IMR-90 (cell line): Measurements from ENCODE around the gene XRCC3. TPM values are rescaled to one million over a fixed set of nuclear protein-coding genes. Genes with fewer than 3 reads are reported as not detected.

Experiments
- ATAC-seq: fragments of 200-7000 bp; cut with Tn5 transposase; 2 replicates; pipeline ENCODE4 v1.9.1; 2020; ENCODE audit warnings: low read depth, mild to moderate bottlenecking, moderate library complexity
- BruUV-seq: library from RNA; stranded (reverse); fragments of 400-500 nt; replicated peaks from 2 replicates; lab custom pipeline; 2021; lab: Mats Ljungman, UMichigan
- CTCF ChIA-PET: fragments of 300-600 bp; formaldehyde crosslinking; extraction: SDS; loops from one replicate; lab custom pipeline; 2021; ENCODE audit warnings: antibody characterized with exemption; lab: Yijun Ruan, JAX
- POLR2A ChIA-PET: fragments of 300-600 bp; sonication (Branson Sonifier 250); formaldehyde crosslinking; loops from one replicate; lab custom pipeline; 2022; ENCODE audit warnings: antibody characterized with exemption; ENCODE audit not compliant: unreplicated experiment; lab: Charles Lee
- DNase-seq: peaks from one replicate; pipeline ENCODE4 v3.0.0; 2013
- H2AFZ ChIP-seq: replicated peaks from 2 replicates; pipeline ENCODE3; 2013; ENCODE audit warnings: low read length, mild to moderate bottlenecking; ENCODE audit not compliant: poor library complexity
- H2AK5ac ChIP-seq: 2 replicates; pipeline ENCODE4 v1.6.1; 2013; ENCODE audit warnings: low read depth, low read length, inconsistent platforms
- H2AK9ac ChIP-seq: replicated peaks from 2 replicates; pipeline ENCODE3; 2013; ENCODE audit warnings: mild to moderate bottlenecking, low read depth, low read length, moderate library complexity; ENCODE audit not compliant: poor library complexity
- H2BK120ac ChIP-seq: 2 replicates; pipeline ENCODE4 v1.6.1; 2013; ENCODE audit warnings: low read depth, low read length, inconsistent platforms
- H2BK15ac ChIP-seq: 3 replicates; pipeline ENCODE4 v1.6.1; 2013; ENCODE audit warnings: low read depth, low read length, inconsistent platforms
- H2BK20ac ChIP-seq: 2 replicates; pipeline ENCODE4 v1.6.1; 2013; ENCODE audit warnings: low read depth, mild to moderate bottlenecking, inconsistent platforms, low read length, moderate library complexity
- H2BK5ac ChIP-seq: 2 replicates; pipeline ENCODE4 v1.6.1; 2013; ENCODE audit warnings: mild to moderate bottlenecking, low read depth, low read length, inconsistent platforms; ENCODE audit not compliant: poor library complexity, severe bottlenecking
- H3K14ac ChIP-seq: replicated peaks from 2 replicates; pipeline ENCODE4 v1.6.1; 2013; ENCODE audit warnings: low read depth, low read length, inconsistent platforms
- H3K18ac ChIP-seq: 2 replicates; pipeline ENCODE4 v1.6.1; 2013; ENCODE audit warnings: low read depth, low read length, control low read depth
- H3K23ac ChIP-seq: 2 replicates; pipeline ENCODE4 v1.6.1; 2013; ENCODE audit warnings: low read depth, low read length, inconsistent platforms
- H3K27ac ChIP-seq: 2 replicates; pipeline ENCODE4 v1.5.1; 2013; ENCODE audit warnings: mild to moderate bottlenecking, control low read depth, low read length; ENCODE audit not compliant: insufficient read depth
- H3K27me3 ChIP-seq: 2 replicates; pipeline ENCODE4 v1.6.1; 2013; ENCODE audit warnings: low read length; ENCODE audit not compliant: control insufficient read depth, insufficient read depth
- H3K36me3 ChIP-seq: 2 replicates; pipeline ENCODE4 v1.6.1; 2013; ENCODE audit warnings: low read length, mixed read lengths; ENCODE audit not compliant: control insufficient read depth, insufficient read depth
- H3K4ac ChIP-seq: 2 replicates; pipeline ENCODE4 v1.6.1; 2013; ENCODE audit warnings: low read depth, low read length, inconsistent platforms
- H3K4me1 ChIP-seq: 2 replicates; pipeline ENCODE4 v1.6.1; 2013; ENCODE audit warnings: low read length, mixed read lengths; ENCODE audit not compliant: control insufficient read depth, insufficient read depth
- H3K4me2 ChIP-seq: 2 replicates; pipeline ENCODE4 v1.6.1; 2013; ENCODE audit warnings: low read depth, mild to moderate bottlenecking, control low read depth, low read length, moderate library complexity
- H3K4me3 ChIP-seq: 2 replicates; pipeline ENCODE4 v1.5.1; 2013; ENCODE audit warnings: low read depth, mild to moderate bottlenecking, control low read depth, low read length, moderate library complexity; ENCODE audit not compliant: insufficient read depth
- H3K56ac ChIP-seq: 2 replicates; pipeline ENCODE4 v1.6.1; 2013; ENCODE audit warnings: low read length, inconsistent platforms; ENCODE audit not compliant: insufficient read depth; ENCODE audit errors: extremely low read depth
- H3K79me1 ChIP-seq, 2 experiments: 2 replicates each; pipeline ENCODE4 v1.6.1; 2013; ENCODE audit warnings: low read length in 2 of 2, inconsistent platforms in 1 of 2, low read depth in 1 of 2
- H3K9ac ChIP-seq: 2 replicates; pipeline ENCODE4 v1.6.1; 2013; ENCODE audit warnings: low read depth, low read length, control low read depth
- H3K9me1 ChIP-seq: 2 replicates; pipeline ENCODE4 v1.6.1; 2013; ENCODE audit warnings: low read length, inconsistent platforms; ENCODE audit not compliant: insufficient read depth
- H3K9me3 ChIP-seq: 2 replicates; pipeline ENCODE4 v1.6.1; 2013; ENCODE audit warnings: low read length; ENCODE audit not compliant: control insufficient read depth, insufficient read depth
- H4K20me1 ChIP-seq: 2 replicates; pipeline ENCODE4 v1.6.1; 2013; ENCODE audit warnings: low read length, inconsistent platforms; ENCODE audit not compliant: insufficient read depth
- H4K5ac ChIP-seq: 2 replicates; pipeline ENCODE4 v1.6.1; 2013; ENCODE audit warnings: mild to moderate bottlenecking, low read depth, low read length, control low read depth
- H4K8ac ChIP-seq, 2 experiments: 2 replicates each; pipeline ENCODE4 v1.6.1; 2013; ENCODE audit warnings: low read depth in 2 of 2, low read length in 2 of 2, control low read depth in 1 of 2, inconsistent platforms in 1 of 2
- H4K91ac ChIP-seq: 2 replicates; pipeline ENCODE4 v1.6.1; 2013; ENCODE audit warnings: low read depth, low read length, inconsistent platforms; ENCODE audit not compliant: insufficient read depth
- ELK1 ChIP-seq: fragments of 150-350 bp; IDR thresholded peaks from 2 replicates; pipeline ENCODE4 v1.6.1; 2016; ENCODE audit warnings: low read depth, mild to moderate bottlenecking, low read length, moderate library complexity, borderline replicate concordance
- MAFK ChIP-seq: IDR thresholded peaks from 2 replicates; pipeline ENCODE4 v1.6.1; 2012; ENCODE audit warnings: low read depth, low read length, improper control_type of control experiment
- RAD21 ChIP-seq: IDR thresholded peaks from 2 replicates; pipeline ENCODE4 v1.6.1; 2012; ENCODE audit warnings: low read length, improper control_type of control experiment
- RFX5 ChIP-seq: IDR thresholded peaks from 2 replicates; pipeline ENCODE4 v1.8.0; 2012; ENCODE audit warnings: low read depth, mild to moderate bottlenecking, low read length, moderate library complexity
- SMC3 ChIP-seq: fragments of 150-350 bp; IDR thresholded peaks from 2 replicates; pipeline ENCODE4 v1.6.1; 2016; ENCODE audit warnings: low read depth, mild to moderate bottlenecking, antibody characterized with exemption, low read length, moderate library complexity
- USF2 ChIP-seq: fragments of 150-350 bp; IDR thresholded peaks from 2 replicates; pipeline ENCODE4 v1.6.1; 2017; ENCODE audit warnings: mild to moderate bottlenecking, antibody characterized with exemption, low read length, low read depth
- WGBS, 2 experiments: methylation state at CpG; one replicate each; pipeline versions ENCODE4 v1.1.5 to v1.1.7; 2013; ENCODE audit warnings: missing lambda C conversion rate in 2 of 2; ENCODE audit not compliant: insufficient read length in 1 of 2; ENCODE audit errors: extremely low coverage in 2 of 2; 5-methylcytosine and 5-hydroxymethylcytosine counted together
- dilution Hi-C: fragments of 300-500 bp; cut with HindIII; formaldehyde crosslinking; loops from one replicate; pipeline ENCODE4 v1.14.3; 2018; ENCODE audit warnings: low sequenced_read_pairs; ENCODE audit not compliant: unreplicated experiment
- in situ Hi-C: fragments of 300-500 bp; cut with MboI; formaldehyde crosslinking; loops from 3 replicates; pipeline ENCODE4 v1.14.3; 2019; ENCODE audit warnings: low sequenced_read_pairs, inconsistent platforms, mixed read lengths
- intact Hi-C: fragments of 100-400 bp; cut with micrococcal nuclease; formaldehyde crosslinking; loops from 2 replicates; pipeline ENCODE4 v1.10.0; 2022
- polyA plus RNA-seq, 3 experiments: library from polyadenylated mRNA; depleted of rRNA; stranded (reverse); fragments of >200 nt; gene quantifications; 2 replicates each; pipeline ENCODE4 v1.2.3, GENCODE V29; 2012; ENCODE audit warnings: low replicate concordance in 1 of 3
- total RNA-seq: library from RNA; depleted of rRNA; stranded (reverse); fragments of >200 nt; gene quantifications from 2 replicates; pipeline ENCODE4 v1.2.3, GENCODE V29; 2012

Gene XRCC3
- total and polyA plus RNA-seq, 2 of the 4 experiments (the other 2 are of a cell fraction) = 8.1 to 9.5 TPM

GRCh38 chr14:103705504-103706284 lies 9.6 kb downstream of the XRCC3 start:
- H2BK5ac ChIP-seq = no peak overlapping the region
- CTCF ChIA-PET = no interaction called here
- H3K27me3 ChIP-seq = no peaks in the 10 kb centered on the region
- no peak overlapping the region for H3K4me3 ChIP-seq
- no peak overlapping the region for H4K5ac ChIP-seq
- H3K56ac ChIP-seq = no peak overlapping the region
- H3K27ac ChIP-seq = no peak overlapping the region
- no peak overlapping the region for H2BK120ac ChIP-seq
- no peak overlapping the region for H3K18ac ChIP-seq
- ATAC-seq (no peak), DNase-seq (no peak)
- H3K4me1 ChIP-seq = no peaks in the 10 kb centered on the region
- no peak overlapping the region for H3K4me2 ChIP-seq
- intact Hi-C loops (no loop called here), dilution Hi-C loops (no loop called here), in situ Hi-C loops (no loop called here)
- no peak overlapping the region for H3K14ac ChIP-seq
- H2AK5ac ChIP-seq = no peak overlapping the region
- H3K23ac ChIP-seq = no peak overlapping the region
- peak overlapping the region; percentile 34 for H2AFZ ChIP-seq
- WGBS, 2 experiments = 89% methylated on average over 10 of the region's 28 CpGs; no CpG with 5 or more reads in 1 of the 2 experiments
- no peaks in the 10 kb centered on the region for H3K9me1 ChIP-seq
- no peak overlapping the region for H2BK15ac ChIP-seq
- BruUV-seq = no TSS peak
- no peaks in the 10 kb centered on the region for H3K9me3 ChIP-seq
- no peak overlapping the region for H3K4ac ChIP-seq
- no peak overlapping the region for H4K91ac ChIP-seq
- no peak overlapping the region for H3K9ac ChIP-seq
- no peak overlapping the region for H4K8ac ChIP-seq
- TF ChIP-seq RAD21 = no peak
- TF ChIP-seq SMC3 = no peak
- no peak for TF ChIP-seq MAFK
- no peak for TF ChIP-seq RFX5
- TF ChIP-seq ELK1 = no peak
- TF ChIP-seq USF2 = no peak
- H4K20me1 ChIP-seq = peaks cover 24% of the 10 kb centered on the region
- POLR2A ChIA-PET = no interaction called here
- H2BK20ac ChIP-seq = no peak overlapping the region
- H3K79me1 ChIP-seq = peaks cover 11 to 58% of the 10 kb centered on the region in 2 experiments; a peak in 2 of 4 replicates
- no peak overlapping the region for H2AK9ac ChIP-seq
- peaks cover 61% of the 10 kb centered on the region for H3K36me3 ChIP-seq
